Caco-2 (cell line): ENCODE results near the gene DEFB121. TPM values are rescaled to one million over a fixed set of nuclear protein-coding genes. Genes with fewer than 3 reads are reported as not detected.
"Not testable (repeated sequence)": the region's sequence is repeated elsewhere in the genome, so short reads cannot be mapped to it uniquely, and the experiment has no call there.

Experiments used
- BruUV-seq: library from RNA; stranded (reverse); fragments of 400-500 nt; replicated peaks from 2 replicates; lab custom pipeline; 2021; lab: Mats Ljungman, UMichigan
- CTCF ChIA-PET: fragments of 300-600 bp; sonication (Branson Sonifier 250); formaldehyde crosslinking; loops from one replicate; lab custom pipeline; 2022; ENCODE audit warnings: antibody characterized with exemption; lab: Charles Lee
- POLR2A ChIA-PET: fragments of 300-600 bp; sonication (Branson Sonifier 250); formaldehyde crosslinking; loops from one replicate; lab custom pipeline; 2022; ENCODE audit warnings: antibody characterized with exemption; lab: Charles Lee
- DNase-seq, 2 experiments: peaks; one replicate each; pipeline versions ENCODE4 v3.0.0 to v3.0.0-alpha.2; 2020 to 2022
- H3K27me3 ChIP-seq: replicated peaks from 2 replicates; pipeline ENCODE4 v1.6.0; 2011; ENCODE audit warnings: low read length; ENCODE audit not compliant: control insufficient read depth, insufficient read depth
- H3K36me3 ChIP-seq: 2 replicates; pipeline ENCODE4 v1.5.1; 2011; ENCODE audit warnings: low read length; ENCODE audit not compliant: control insufficient read depth, insufficient read depth
- H3K4me1 ChIP-seq: fragments of 250-450 bp; sonication (Bioruptor Pico); 2 replicates; pipeline ENCODE4 v1.5.1; 2020; ENCODE audit warnings: mild to moderate bottlenecking
- H3K4me3 ChIP-seq: 2 replicates; pipeline ENCODE4 v1.5.1; 2011; ENCODE audit warnings: low read depth, mild to moderate bottlenecking, control low read depth, low read length
- H3K9me3 ChIP-seq: fragments of 250-450 bp; sonication (Bioruptor Pico); 2 replicates; pipeline ENCODE4 v1.5.1; 2020; ENCODE audit warnings: mild to moderate bottlenecking, moderate library complexity
- H3K27ac Mint-ChIP-seq: one replicate; pipeline ENCODE4 v1.8.0; 2022; ENCODE audit warnings: mixed read lengths; ENCODE audit not compliant: unreplicated experiment
- H3K27me3 Mint-ChIP-seq: one replicate; pipeline ENCODE4 v1.8.0; 2022; ENCODE audit warnings: mixed read lengths; ENCODE audit not compliant: insufficient read depth, unreplicated experiment
- H3K36me3 Mint-ChIP-seq: one replicate; pipeline ENCODE4 v1.8.0; 2022; ENCODE audit warnings: mild to moderate bottlenecking, mixed read lengths; ENCODE audit not compliant: insufficient read depth, unreplicated experiment
- H3K4me1 Mint-ChIP-seq: one replicate; pipeline ENCODE4 v1.8.0; 2022; ENCODE audit warnings: low read depth, mixed read lengths; ENCODE audit not compliant: unreplicated experiment
- H3K4me3 Mint-ChIP-seq: one replicate; pipeline ENCODE4 v1.8.0; 2022; ENCODE audit warnings: mild to moderate bottlenecking, moderate library complexity, mixed read lengths; ENCODE audit not compliant: unreplicated experiment
- H3K9me3 Mint-ChIP-seq: one replicate; pipeline ENCODE4 v1.8.0; 2022; ENCODE audit warnings: mixed read lengths; ENCODE audit not compliant: unreplicated experiment
- CTCF ChIP-seq, 2 experiments: fragments of 200-600 bp in 1 of 2; IDR thresholded peaks; 1 replicate in 1 of 2; 2 replicates in 1 of 2; pipeline versions ENCODE4 v1.5.1 to v1.8.0; 2011 to 2022; ENCODE audit warnings: antibody characterized with exemption in 1 of 2, control low read depth in 1 of 2, inconsistent platforms in 1 of 2, low read depth in 1 of 2, low read length in 1 of 2, mild to moderate bottlenecking in 1 of 2, moderate library complexity in 1 of 2; ENCODE audit not compliant: insufficient read depth in 1 of 2, severe bottlenecking in 1 of 2, unreplicated experiment in 1 of 2
- intact Hi-C: fragments of 100-400 bp; cut with micrococcal nuclease; formaldehyde crosslinking; loops from one replicate; pipeline ENCODE4 v1.10.0; 2022; ENCODE audit not compliant: unreplicated experiment
- total RNA-seq: library from RNA; stranded (reverse); gene quantifications from 2 replicates; pipeline ENCODE4 v1.2.3, GENCODE V29; 2022

The DEFB121 gene
- total RNA-seq, 1 experiment from 2014 or later, result not detected

GRCh38 chr20:31440012-31440659, 34.1 kb upstream of the DEFB121 start, which contains the start of gene DEFB123:
TSS of gene DEFB123 (plus strand) at chr20:31440632. CDS start at chr20:31440699, 67 bp downstream.
- Histone ChIP-seq H3K4me3 (no peak within 1 kb of the TSS), H3K4me1 (no peaks in the 10 kb centered on the region), H3K36me3 (no peaks in the 10 kb centered on the region), H3K9me3 (peaks cover 3% of the 10 kb centered on the region; the same call in 1 of the 2 replicates), H3K27me3 (no peaks in the 10 kb centered on the region; the same call in 1 of the 2 replicates)
- no peak for DNase-seq
- BruUV-seq, result no TSS peak
- H3K4me1 Mint-ChIP-seq, result no peaks in the 10 kb centered on the region
- TF ChIP-seq CTCF (IDR thresholded peaks at IDR 0.05; ENCODE audit: insufficient read depth in 1 of 2, low read depth in 1 of 2, low read length in 1 of 2, severe bottlenecking in 1 of 2, unreplicated experiment in 1 of 2), result peak; percentile 38 to 54
- peaks cover 13% of the 10 kb centered on the region for H3K27me3 Mint-ChIP-seq
- no peaks in the 10 kb centered on the region for H3K9me3 Mint-ChIP-seq
- intact Hi-C loops, result no loop called here
- H3K27ac Mint-ChIP-seq, result no peak within 1 kb of the TSS
- ChIA-PET CTCF (interaction anchor here (0.5 to 2.3 kb wide), 4 partner anchors 27 to 1758 kb away, joined by 3 to 9 read pairs (median 4); no protein-coding TSS in a partner anchor), POLR2A (no interaction called here)
- H3K36me3 Mint-ChIP-seq, result no peaks in the 10 kb centered on the region
- no peak within 1 kb of the TSS for H3K4me3 Mint-ChIP-seq

GRCh38 chr20:31430568-31431115, 24.6 kb upstream of the DEFB121 start:
- H3K4me3 ChIP-seq, result no peak overlapping the region
- no peaks in the 10 kb centered on the region for H3K27me3 ChIP-seq
- no peaks in the 10 kb centered on the region for H3K36me3 ChIP-seq
- no TSS peak for BruUV-seq
- peaks cover 15% of the 10 kb centered on the region for H3K27me3 Mint-ChIP-seq
- DNase-seq, result no peak
- no peaks in the 10 kb centered on the region for H3K4me1 Mint-ChIP-seq
- ChIA-PET CTCF (interaction anchor here (0.6 to 0.9 kb wide), 2 partner anchors 73 to 84 kb away, joined by 4 to 5 read pairs; partner anchors contain the start of gene HM13), POLR2A (no interaction called here)
- H3K4me3 Mint-ChIP-seq, result no peak overlapping the region
- no peak overlapping the region for H3K27ac Mint-ChIP-seq
- no peaks in the 10 kb centered on the region for H3K4me1 ChIP-seq
- TF ChIP-seq CTCF (IDR thresholded peaks at IDR 0.05; ENCODE audit: insufficient read depth in 1 of 2, low read depth in 1 of 2, low read length in 1 of 2, severe bottlenecking in 1 of 2, unreplicated experiment in 1 of 2), result no peak
- intact Hi-C loops, result no loop called here
- H3K9me3 ChIP-seq, result no peaks in the 10 kb centered on the region
- H3K9me3 Mint-ChIP-seq, result no peaks in the 10 kb centered on the region
- no peaks in the 10 kb centered on the region for H3K36me3 Mint-ChIP-seq

- H3K36me3 Mint-ChIP-seq, H3K4me3 ChIP-seq, H3K27me3 ChIP-seq, H3K36me3 ChIP-seq, H3K4me1 ChIP-seq, H3K9me3 ChIP-seq, H3K4me3 Mint-ChIP-seq, POLR2A ChIA-PET, CTCF ChIA-PET, BruUV-seq, H3K27ac Mint-ChIP-seq, DNase-seq, intact Hi-C loops, H3K9me3 Mint-ChIP-seq, H3K4me1 Mint-ChIP-seq: not testable (repeated sequence)
- H3K27me3 Mint-ChIP-seq, result peaks cover 19% of the 10 kb centered on the region
These were observed 21.6 kb upstream of the DEFB121 start for GRCh38 chr20:31427576-31427975.

- H3K27ac Mint-ChIP-seq, H3K9me3 Mint-ChIP-seq, intact Hi-C loops, H3K9me3 ChIP-seq, H3K4me3 Mint-ChIP-seq, H3K36me3 ChIP-seq, H3K4me1 Mint-ChIP-seq, BruUV-seq, H3K4me1 ChIP-seq, POLR2A ChIA-PET, CTCF ChIA-PET, H3K36me3 Mint-ChIP-seq, DNase-seq, H3K4me3 ChIP-seq, H3K27me3 ChIP-seq: not testable (repeated sequence)
- H3K27me3 Mint-ChIP-seq, result peaks cover 19% of the 10 kb centered on the region
These were observed 21.0 kb upstream of the DEFB121 start for GRCh38 chr20:31426891-31427551.
